Measurements from ENCODE around the gene TMX4. TPM values are rescaled to one million over a fixed set of nuclear protein-coding genes. Genes with fewer than 3 reads are reported as not detected.

The TMX4 gene, protein sequence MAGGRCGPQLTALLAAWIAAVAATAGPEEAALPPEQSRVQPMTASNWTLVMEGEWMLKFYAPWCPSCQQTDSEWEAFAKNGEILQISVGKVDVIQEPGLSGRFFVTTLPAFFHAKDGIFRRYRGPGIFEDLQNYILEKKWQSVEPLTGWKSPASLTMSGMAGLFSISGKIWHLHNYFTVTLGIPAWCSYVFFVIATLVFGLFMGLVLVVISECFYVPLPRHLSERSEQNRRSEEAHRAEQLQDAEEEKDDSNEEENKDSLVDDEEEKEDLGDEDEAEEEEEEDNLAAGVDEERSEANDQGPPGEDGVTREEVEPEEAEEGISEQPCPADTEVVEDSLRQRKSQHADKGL
- 10 to 100 TPM; 21.2 to 21.8 TPM for total RNA-seq

DNA sequence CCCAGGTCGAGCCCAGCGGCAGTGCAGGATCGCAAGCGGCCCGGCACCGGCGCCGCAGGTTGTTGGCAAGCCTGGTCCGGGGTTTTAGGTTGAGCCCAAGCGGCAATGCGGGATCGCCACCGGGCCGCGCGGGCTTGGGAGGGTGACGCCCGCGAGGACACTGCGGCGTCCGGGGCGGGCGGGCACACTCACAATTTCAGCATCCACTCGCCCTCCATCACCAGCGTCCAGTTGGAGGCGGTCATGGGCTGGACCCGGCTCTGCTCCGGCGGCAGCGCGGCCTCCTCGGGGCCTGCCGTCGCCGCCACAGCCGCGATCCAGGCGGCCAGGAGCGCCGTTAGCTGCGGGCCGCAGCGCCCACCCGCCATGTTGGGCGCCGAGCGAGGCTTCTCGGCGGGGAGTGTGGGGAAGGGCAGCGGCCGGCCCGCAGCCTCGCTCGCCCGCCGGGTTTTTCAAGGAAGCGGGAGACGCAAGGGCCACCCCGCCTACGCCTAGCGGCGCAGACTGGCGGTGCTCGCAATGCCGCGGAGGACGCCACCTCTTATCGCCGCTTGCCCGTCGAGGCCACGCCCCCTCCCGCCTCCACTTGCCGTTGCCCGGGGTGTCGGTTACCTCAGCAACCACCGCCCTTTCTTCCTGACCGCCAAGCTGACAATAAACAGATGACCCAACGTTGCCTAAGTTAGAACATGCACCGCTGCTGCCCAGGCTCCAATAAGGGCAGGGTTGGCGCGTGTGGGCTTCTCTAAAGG is at the start of gene TMX4:
Gene TMX4, minus strand, starts transcription at position 516 of the 752 bp plus-strand sequence. Its CDS starts 148 bp downstream, at position 368.
- Mint-ChIP-seq H3K27ac (peak within 1 kb of the TSS; percentile 82), H3K4me1 (ENCODE audit: low read depth) (peaks cover 29% of the 10 kb centered on the region), H3K9me3 (no peaks in the 10 kb centered on the region), H3K36me3 (ENCODE audit: low read depth) (no peaks in the 10 kb centered on the region), H3K4me3 (no peak within 1 kb of the TSS), H3K27me3 (no peaks in the 10 kb centered on the region)
- ATAC-seq (peak; percentile 88), DNase-seq (peak; percentile 96)
- intact Hi-C loops (cut with micrococcal nuclease): no loop called here
- POLR2A ChIA-PET: interaction anchor here (1.3 kb wide), 1 partner anchor 29 kb away, joined by 3 read pairs; no protein-coding TSS in a partner anchor
- CTCF ChIA-PET: interaction anchor here (3.3 kb wide), 1 partner anchor 703 kb away, joined by 16 read pairs; no protein-coding TSS in a partner anchor
- TF ChIP-seq, protein P1, sequence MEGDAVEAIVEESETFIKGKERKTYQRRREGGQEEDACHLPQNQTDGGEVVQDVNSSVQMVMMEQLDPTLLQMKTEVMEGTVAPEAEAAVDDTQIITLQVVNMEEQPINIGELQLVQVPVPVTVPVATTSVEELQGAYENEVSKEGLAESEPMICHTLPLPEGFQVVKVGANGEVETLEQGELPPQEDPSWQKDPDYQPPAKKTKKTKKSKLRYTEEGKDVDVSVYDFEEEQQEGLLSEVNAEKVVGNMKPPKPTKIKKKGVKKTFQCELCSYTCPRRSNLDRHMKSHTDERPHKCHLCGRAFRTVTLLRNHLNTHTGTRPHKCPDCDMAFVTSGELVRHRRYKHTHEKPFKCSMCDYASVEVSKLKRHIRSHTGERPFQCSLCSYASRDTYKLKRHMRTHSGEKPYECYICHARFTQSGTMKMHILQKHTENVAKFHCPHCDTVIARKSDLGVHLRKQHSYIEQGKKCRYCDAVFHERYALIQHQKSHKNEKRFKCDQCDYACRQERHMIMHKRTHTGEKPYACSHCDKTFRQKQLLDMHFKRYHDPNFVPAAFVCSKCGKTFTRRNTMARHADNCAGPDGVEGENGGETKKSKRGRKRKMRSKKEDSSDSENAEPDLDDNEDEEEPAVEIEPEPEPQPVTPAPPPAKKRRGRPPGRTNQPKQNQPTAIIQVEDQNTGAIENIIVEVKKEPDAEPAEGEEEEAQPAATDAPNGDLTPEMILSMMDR (IDR thresholded peaks at IDR 0.05): peak; percentile 15

DNA sequence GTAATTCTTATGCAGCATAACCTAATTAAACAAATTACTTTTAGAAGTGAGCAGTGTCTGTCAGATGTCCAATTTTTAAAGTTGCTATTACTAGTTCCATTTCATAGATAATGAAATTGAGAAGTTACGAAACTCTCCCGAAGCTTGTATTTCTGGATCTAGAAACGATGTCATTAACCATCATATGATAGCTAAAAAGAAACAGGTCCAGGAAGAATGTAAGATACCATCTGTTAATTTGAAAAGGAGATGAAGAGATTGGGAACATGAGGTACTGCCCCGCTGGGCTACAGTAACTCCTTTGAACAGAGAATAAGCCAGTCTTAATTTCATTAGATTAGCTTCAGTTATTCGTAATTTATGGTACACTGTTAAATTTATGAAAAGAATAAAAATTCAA is 47.5 kb upstream of the TMX4 start:
- Mint-ChIP-seq H3K27me3 (peaks cover 4% of the 10 kb centered on the region), H3K36me3 (ENCODE audit: low read depth) (no peaks in the 10 kb centered on the region), H3K4me3 (no peak overlapping the region), H3K27ac (no peak overlapping the region), H3K4me1 (ENCODE audit: low read depth) (no peaks in the 10 kb centered on the region), H3K9me3 (no peaks in the 10 kb centered on the region)
- intact Hi-C loops (cut with micrococcal nuclease): no loop called here
- ChIA-PET POLR2A (no interaction called here), CTCF (interaction anchor here (0.9 to 1.3 kb wide), 2 partner anchors 24 to 655 kb away, joined by 3 to 8 read pairs; no protein-coding TSS in a partner anchor)
- ATAC-seq (no peak), DNase-seq (no peak)
- TF ChIP-seq, protein P1 (IDR thresholded peaks at IDR 0.05): no peak

DNA sequence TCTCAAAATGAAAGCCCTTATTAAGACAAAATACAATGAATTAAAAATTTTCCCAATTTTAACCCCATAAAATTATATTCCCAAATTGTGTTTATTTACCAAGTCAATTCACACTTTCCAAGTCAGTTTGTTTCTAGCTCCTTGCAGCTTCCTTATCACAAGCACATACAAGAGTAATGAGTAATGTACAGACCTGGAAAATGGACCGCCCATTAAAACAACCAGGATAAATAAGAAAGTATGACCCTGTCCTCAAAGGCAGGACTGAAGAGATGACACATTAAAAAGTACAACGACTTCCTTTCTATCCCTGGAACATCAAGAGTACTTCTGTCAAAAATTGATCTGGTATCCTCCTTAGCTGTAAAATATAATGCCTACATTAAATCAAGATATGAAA is 47.1 kb upstream of the TMX4 start:
- Mint-ChIP-seq H3K27ac (no peak overlapping the region), H3K4me1 (ENCODE audit: low read depth) (no peaks in the 10 kb centered on the region), H3K36me3 (ENCODE audit: low read depth) (no peaks in the 10 kb centered on the region), H3K9me3 (no peaks in the 10 kb centered on the region), H3K4me3 (no peak overlapping the region), H3K27me3 (peaks cover 4% of the 10 kb centered on the region)
- DNase-seq (no peak), ATAC-seq (no peak)
- ChIA-PET CTCF (interaction anchor here (0.9 to 1.3 kb wide), 2 partner anchors 23 to 655 kb away, joined by 3 to 8 read pairs; no protein-coding TSS in a partner anchor), POLR2A (no interaction called here)
- intact Hi-C loops (cut with micrococcal nuclease): no loop called here
- TF ChIP-seq, protein P1 (IDR thresholded peaks at IDR 0.05): no peak

DNA sequence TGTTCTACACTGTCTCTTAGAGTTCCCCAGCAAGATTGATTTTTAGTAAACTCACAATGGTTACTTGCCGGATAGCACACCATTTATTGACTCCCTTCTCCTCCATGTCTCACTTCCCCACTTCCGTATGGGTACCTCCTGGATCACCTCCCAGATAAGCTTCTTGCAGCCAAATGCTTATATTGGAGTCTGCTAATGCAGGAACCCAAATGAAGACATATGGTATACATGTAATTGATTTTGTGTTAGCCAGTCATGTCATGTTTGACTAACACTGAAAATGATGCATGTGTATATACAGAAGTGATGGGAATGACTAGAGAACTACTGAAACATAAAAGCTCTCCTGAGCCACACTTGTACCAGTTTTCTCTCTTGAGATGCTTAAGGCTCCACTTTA is 46.1 kb upstream of the TMX4 start:
- TF ChIP-seq, protein P1 (IDR thresholded peaks at IDR 0.05): no peak
- peaks cover 4% of the 10 kb centered on the region for H3K27me3 Mint-ChIP-seq
- no peaks in the 10 kb centered on the region for H3K36me3 Mint-ChIP-seq (ENCODE audit: low read depth)
- H3K4me1 Mint-ChIP-seq (ENCODE audit: low read depth): no peaks in the 10 kb centered on the region
- H3K9me3 Mint-ChIP-seq: no peaks in the 10 kb centered on the region
- DNase-seq (no peak), ATAC-seq (no peak)
- ChIA-PET POLR2A (no interaction called here), CTCF (interaction anchor here (1.3 kb wide), 1 partner anchor 656 kb away, joined by 8 read pairs; no protein-coding TSS in a partner anchor)
- intact Hi-C loops (cut with micrococcal nuclease): no loop called here
- no peak overlapping the region for H3K27ac Mint-ChIP-seq
- no peak overlapping the region for H3K4me3 Mint-ChIP-seq
